Activated naive CD4-positive, alpha-beta T cell treated with anti-CD3 and anti-CD28 coated beads, Interleukin-2, amount 50 U/mL, for 24 hours (primary cell): ENCODE results near the gene MAGI3.

Source experiments
- H3K27ac Mint-ChIP-seq: one replicate; pipeline ENCODE4 v1.8.0; 2021; ENCODE audit warnings: mild to moderate bottlenecking, mixed read lengths
- H3K27me3 Mint-ChIP-seq: one replicate; pipeline ENCODE4 v1.8.0; 2021; ENCODE audit warnings: mixed read lengths
- H3K36me3 Mint-ChIP-seq: one replicate; pipeline ENCODE4 v1.8.0; 2021; ENCODE audit warnings: mixed read lengths
- H3K4me1 Mint-ChIP-seq: one replicate; pipeline ENCODE4 v1.8.0; 2021; ENCODE audit warnings: mixed read lengths
- H3K4me3 Mint-ChIP-seq: one replicate; pipeline ENCODE4 v1.8.0; 2021; ENCODE audit warnings: mild to moderate bottlenecking, mixed read lengths
- H3K9me3 Mint-ChIP-seq: one replicate; pipeline ENCODE4 v1.8.0; 2021; ENCODE audit warnings: mixed read lengths

MAGI3 gene

DNA sequence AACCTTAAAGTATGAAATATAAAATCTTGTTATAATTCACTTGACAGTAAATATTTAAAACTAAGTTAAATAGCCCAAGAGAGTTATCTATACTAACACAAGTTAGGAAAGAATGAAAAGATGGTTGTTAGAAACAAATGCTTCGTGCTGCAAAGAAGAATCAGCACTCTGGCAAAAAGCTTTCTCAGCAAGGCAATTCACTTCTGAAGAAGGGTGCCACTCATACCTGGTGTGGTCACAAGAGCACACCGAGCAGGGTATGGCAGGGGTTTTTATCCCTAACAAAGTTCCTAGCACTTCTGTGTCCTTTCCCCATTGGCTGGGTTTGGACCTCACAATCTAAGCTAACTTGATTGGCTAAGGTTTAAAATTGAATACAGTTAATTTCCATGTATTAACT, 121.0 kb downstream of the MAGI3 start:
- no peak overlapping the region for H3K27ac Mint-ChIP-seq
- H3K36me3 Mint-ChIP-seq = peaks cover 7% of the 10 kb centered on the region
- no peak overlapping the region for H3K4me3 Mint-ChIP-seq
- H3K27me3 Mint-ChIP-seq = no peaks in the 10 kb centered on the region
- H3K4me1 Mint-ChIP-seq = no peaks in the 10 kb centered on the region
- peaks cover 11% of the 10 kb centered on the region for H3K9me3 Mint-ChIP-seq

DNA sequence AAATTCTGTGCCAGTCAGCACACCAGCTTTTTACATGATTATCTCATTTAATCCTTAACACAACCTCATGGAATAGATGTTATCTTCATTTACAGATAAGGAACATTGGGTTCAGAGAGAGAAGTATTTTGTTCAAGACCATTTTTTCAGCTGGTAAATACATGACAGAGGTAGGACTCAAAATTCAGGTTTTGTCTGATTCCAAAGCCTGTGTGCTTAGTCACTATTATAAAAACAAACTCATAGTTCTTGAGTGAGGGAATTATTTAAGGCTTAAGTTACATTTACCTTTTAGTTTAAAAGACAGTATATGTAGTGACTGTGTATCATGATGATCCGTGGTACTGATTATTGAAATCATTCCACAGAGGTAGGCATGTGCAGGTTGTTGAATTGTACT, 125.2 kb downstream of the MAGI3 start:
- Mint-ChIP-seq H3K27ac (no peak overlapping the region), H3K4me3 (no peak overlapping the region), H3K4me1 (peaks cover 6% of the 10 kb centered on the region), H3K36me3 (peaks cover 2% of the 10 kb centered on the region), H3K9me3 (peaks cover 8% of the 10 kb centered on the region), H3K27me3 (no peaks in the 10 kb centered on the region)

DNA sequence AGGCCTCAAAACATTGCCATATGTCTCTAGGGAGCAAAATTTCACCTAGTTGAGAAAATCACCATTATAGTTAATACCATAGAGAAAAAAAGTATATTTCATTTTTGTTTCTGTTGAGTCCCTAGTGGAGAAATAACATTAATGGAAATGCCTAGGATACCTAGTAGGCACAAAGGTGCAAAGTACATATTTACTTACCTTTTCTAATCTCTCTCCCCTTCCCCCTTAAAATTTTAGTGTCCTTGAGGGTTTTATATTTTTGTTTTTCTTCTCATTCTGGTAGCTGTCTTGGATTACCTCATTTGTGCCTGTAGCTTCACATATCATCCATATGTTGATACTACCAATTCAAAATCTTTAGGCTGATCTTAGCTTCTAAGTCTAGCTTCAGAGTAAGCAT, 127.0 kb downstream of the MAGI3 start:
- Mint-ChIP-seq H3K9me3 (peaks cover under 1% of the 10 kb centered on the region), H3K27me3 (no peaks in the 10 kb centered on the region), H3K4me1 (peaks cover 6% of the 10 kb centered on the region), H3K4me3 (no peak overlapping the region), H3K36me3 (no peaks in the 10 kb centered on the region), H3K27ac (no peak overlapping the region)

DNA sequence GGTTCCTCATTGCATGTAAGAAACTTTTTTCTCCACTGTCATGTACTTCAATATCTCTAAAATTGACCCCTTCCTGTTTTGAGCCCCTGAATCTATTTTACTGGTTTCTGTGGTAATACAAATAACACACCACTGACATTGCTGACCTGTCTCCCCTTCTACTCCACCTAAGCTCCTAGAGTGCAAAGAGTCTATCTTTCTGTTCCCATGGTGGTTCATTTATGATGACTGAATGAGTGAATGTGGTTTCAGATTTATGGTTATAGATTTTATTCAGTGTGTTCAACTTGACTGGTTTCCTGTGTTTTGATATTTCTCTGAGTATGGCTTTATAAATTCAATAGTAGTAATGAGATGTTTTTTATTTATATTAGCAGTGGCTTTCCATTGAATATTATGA, 127.7 kb downstream of the MAGI3 start:
- Mint-ChIP-seq H3K36me3 (peaks cover under 1% of the 10 kb centered on the region), H3K9me3 (peaks cover 7% of the 10 kb centered on the region), H3K27ac (no peak overlapping the region), H3K27me3 (no peaks in the 10 kb centered on the region), H3K4me1 (peaks cover 6% of the 10 kb centered on the region), H3K4me3 (no peak overlapping the region)

DNA sequence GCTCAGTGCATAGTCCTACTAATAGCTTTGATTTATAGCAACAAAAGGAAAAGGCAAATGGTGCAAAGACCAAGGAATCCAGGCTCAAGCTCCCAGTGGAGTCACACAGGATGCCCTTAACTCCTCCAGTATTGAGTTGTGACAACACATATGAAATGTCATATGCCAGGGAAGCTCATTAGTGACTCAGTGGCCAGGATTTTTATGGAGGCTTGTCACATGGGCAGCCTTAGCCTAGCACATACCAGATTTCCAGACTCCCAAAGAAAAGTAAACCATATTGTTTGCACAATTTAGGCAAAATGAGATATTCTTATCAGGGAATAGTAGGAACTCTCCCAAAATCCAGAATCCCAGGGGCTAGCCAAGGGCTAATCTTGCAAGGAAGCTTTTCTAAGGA, 129.2 kb downstream of the MAGI3 start:
- Mint-ChIP-seq H3K4me3 (no peak overlapping the region), H3K27ac (no peak overlapping the region), H3K36me3 (peaks cover 6% of the 10 kb centered on the region), H3K9me3 (peaks cover 13% of the 10 kb centered on the region), H3K4me1 (peaks cover 7% of the 10 kb centered on the region), H3K27me3 (no peaks in the 10 kb centered on the region)

DNA sequence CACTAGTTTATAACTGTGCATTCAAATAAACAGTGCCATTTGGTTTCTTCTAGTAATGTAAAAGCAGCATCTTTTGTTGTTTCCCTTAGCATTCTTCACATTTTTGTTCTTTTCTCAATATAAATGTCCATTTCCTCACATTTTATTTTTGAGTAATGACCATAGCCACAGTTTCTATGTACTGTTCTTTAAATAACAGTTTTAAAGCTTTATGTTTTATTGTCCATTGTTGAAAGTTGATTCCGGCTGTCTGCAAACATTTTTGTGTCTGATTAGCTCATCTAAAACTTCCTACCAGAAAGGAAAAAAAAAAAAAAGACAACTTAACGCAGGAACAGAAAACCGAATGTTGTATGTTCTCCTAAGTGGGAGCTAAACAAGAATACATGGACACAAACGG, 139.7 kb downstream of the MAGI3 start:
- Mint-ChIP-seq H3K36me3 (peaks cover 6% of the 10 kb centered on the region), H3K27me3 (no peaks in the 10 kb centered on the region), H3K27ac (no peak overlapping the region), H3K4me3 (no peak overlapping the region), H3K9me3 (peaks cover 5% of the 10 kb centered on the region), H3K4me1 (peaks cover 2% of the 10 kb centered on the region)

DNA sequence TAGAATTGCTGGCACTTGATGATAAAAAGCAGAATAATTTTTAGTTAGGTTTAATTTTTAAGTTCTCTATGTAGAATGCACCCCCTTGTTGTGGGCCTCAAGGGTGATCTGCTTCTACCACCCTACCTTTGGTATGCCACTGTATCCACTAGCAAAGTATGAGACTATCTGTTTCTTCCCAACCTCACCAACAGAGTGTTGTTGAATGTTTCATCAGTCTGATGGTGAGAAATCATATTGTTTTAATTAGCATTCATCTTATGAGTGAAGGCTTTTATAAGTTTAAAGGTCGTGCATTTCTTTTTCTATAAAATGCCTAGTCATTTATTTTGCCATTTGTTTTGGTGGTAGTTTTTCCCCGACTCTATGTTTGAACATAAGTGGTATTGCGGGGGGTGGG, 141.0 kb downstream of the MAGI3 start:
- Mint-ChIP-seq H3K4me3 (no peak overlapping the region), H3K4me1 (no peaks in the 10 kb centered on the region), H3K27me3 (no peaks in the 10 kb centered on the region), H3K27ac (no peak overlapping the region), H3K36me3 (peaks cover 7% of the 10 kb centered on the region), H3K9me3 (peaks cover 5% of the 10 kb centered on the region)

DNA sequence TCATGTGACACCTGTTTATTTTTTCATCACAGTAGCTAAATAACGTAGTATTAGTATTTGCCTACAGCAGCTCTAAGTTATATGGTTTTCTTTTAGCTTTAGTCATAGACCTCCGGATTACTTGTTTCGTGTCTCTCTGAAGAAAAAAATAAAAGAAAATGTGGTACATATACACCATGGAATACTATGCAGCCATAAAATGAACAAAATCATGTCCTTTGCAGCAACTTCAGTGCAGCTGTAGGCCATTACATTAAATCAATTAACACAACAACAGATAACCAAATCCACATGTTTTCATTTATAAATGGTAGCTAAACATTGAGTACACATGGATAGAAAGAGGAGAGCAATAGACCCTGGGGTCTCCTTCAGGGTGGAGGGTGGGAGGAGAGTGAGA, 142.7 kb downstream of the MAGI3 start:
- Mint-ChIP-seq H3K27me3 (no peaks in the 10 kb centered on the region), H3K27ac (no peak overlapping the region), H3K4me1 (no peaks in the 10 kb centered on the region), H3K9me3 (no peaks in the 10 kb centered on the region), H3K36me3 (peaks cover 8% of the 10 kb centered on the region), H3K4me3 (no peak overlapping the region)

DNA sequence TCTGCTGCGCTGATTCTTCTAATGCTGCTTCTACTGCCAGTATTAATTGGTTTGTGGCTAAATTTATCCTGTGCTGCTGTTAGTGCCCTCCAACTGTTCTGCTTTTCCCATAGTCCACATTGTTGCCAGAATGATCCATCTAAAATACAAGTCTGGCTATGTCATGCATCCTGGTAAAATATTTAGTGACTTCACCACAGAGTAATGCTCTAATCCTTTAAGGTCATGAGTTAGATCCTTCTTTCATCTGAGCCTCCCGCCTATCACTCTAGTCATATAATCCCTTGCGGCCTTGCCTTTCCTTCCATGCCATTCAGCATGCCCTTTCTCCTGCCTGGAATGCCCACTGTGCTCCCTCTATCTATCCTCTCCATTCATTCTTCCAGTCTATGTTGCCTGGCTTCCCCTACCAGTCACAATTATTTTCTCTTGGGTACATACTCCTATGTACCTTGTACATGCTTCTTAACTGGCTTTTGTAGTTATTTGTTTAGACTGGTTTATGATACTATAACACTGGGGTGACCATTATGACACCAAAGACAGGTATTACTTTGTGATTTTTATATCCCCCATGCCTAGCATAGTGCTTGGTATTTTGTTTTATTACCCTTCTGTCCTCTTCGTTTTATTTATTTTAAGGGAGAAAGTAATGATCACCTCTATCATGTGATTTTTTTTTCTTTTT, 144.0 kb downstream of the MAGI3 start:
- H3K4me1 Mint-ChIP-seq = no peaks in the 10 kb centered on the region
- H3K27me3 Mint-ChIP-seq = no peaks in the 10 kb centered on the region
- no peak overlapping the region for H3K27ac Mint-ChIP-seq
- H3K4me3 Mint-ChIP-seq = no peak overlapping the region
- H3K9me3 Mint-ChIP-seq = no peaks in the 10 kb centered on the region
- peaks cover 13% of the 10 kb centered on the region for H3K36me3 Mint-ChIP-seq

DNA sequence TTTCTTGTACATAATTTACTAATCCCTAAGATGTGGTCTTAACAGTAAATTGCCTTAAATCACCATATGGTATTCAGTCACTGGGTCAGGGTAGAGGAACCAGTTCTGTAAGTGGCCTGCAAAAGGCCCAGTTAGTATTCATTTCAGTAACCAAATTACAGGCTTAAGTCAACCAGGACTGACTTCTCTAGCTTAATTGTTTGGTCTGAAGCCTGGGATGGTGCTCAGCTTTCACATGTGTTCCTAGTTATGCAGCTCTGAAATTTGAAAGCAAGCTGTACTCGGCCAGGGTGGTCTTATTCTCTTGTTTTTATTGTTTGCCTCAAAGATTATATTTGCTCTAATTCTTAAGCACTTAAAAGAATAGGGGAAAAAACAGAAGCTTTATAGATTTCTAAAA, 144.6 kb downstream of the MAGI3 start:
- no peak overlapping the region for H3K27ac Mint-ChIP-seq
- no peaks in the 10 kb centered on the region for H3K4me1 Mint-ChIP-seq
- H3K27me3 Mint-ChIP-seq = no peaks in the 10 kb centered on the region
- H3K36me3 Mint-ChIP-seq = peaks cover 13% of the 10 kb centered on the region
- H3K9me3 Mint-ChIP-seq = no peaks in the 10 kb centered on the region
- no peak overlapping the region for H3K4me3 Mint-ChIP-seq

DNA sequence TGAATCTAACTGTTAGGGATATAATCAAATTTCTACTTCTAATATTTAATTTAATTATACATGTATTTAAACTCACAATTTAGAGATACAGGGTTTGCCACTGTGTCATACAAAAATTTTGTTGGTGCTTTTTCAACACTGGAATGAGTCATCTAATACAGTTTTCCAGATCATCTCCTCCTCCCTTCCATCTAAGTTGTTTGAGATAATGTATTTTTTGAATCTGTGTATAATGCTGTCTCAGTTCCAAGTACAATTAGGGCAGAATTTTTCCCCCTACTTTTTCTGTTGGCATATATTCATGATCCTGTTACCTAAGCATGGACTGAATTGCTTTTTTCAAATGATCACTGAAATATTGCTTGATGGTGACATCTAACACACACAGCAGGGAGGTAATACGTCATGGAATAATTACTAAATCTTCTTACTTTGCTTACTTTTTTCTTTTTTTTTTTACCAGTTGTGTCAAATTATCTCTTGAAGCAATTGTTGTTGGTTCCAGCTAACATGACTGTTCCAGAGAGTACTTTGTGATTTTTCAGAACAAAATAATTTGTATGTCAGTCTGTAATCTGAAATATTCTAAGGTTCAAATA, 146.0 kb downstream of the MAGI3 start:
- Mint-ChIP-seq H3K27ac (no peak overlapping the region), H3K36me3 (peaks cover 13% of the 10 kb centered on the region), H3K4me1 (no peaks in the 10 kb centered on the region), H3K9me3 (no peaks in the 10 kb centered on the region), H3K27me3 (no peaks in the 10 kb centered on the region), H3K4me3 (no peak overlapping the region)

DNA sequence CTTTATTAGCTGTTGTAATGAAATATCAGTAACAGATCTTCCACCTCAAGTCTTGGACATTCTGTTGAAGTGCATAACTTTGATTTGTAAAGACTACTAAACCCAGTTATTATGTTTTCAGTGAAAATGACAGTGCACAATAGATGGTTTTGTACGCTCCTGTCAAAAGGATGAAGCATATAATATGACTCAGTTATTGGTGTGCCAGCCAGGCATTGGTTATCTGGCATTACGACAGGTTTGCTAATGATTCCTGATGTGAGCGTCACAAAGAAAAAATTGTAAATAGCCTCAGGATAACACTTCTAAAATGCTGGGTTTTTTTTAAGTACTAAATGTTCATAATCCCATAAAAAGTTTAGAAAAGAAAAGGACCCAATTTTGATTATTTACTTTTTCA, 147.9 kb downstream of the MAGI3 start:
- Mint-ChIP-seq H3K27ac (no peak overlapping the region), H3K4me3 (no peak overlapping the region), H3K4me1 (no peaks in the 10 kb centered on the region), H3K27me3 (no peaks in the 10 kb centered on the region), H3K9me3 (no peaks in the 10 kb centered on the region), H3K36me3 (peaks cover 13% of the 10 kb centered on the region)

DNA sequence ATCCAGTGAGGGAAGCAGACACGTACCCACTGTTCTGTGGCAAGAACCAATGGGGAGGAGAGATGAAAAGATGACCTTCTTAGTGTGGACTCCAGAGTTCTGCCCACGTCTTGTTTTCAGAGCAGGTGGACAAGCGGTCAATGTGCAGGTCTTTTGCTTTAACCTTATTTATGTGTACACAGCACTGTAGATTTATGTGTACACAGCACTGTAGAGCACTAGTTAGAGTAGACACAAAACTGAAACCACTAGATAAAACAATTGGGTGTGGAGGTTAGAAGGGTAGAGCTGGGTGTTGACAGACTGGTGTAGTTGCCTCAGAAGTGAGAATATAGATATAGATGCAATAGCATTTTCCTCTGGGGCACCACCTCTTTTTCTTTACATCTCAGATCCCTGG, 150.0 kb downstream of the MAGI3 start:
- no peaks in the 10 kb centered on the region for H3K27me3 Mint-ChIP-seq
- H3K27ac Mint-ChIP-seq = no peak overlapping the region
- peaks cover 7% of the 10 kb centered on the region for H3K36me3 Mint-ChIP-seq
- no peak overlapping the region for H3K4me3 Mint-ChIP-seq
- H3K9me3 Mint-ChIP-seq = no peaks in the 10 kb centered on the region
- no peaks in the 10 kb centered on the region for H3K4me1 Mint-ChIP-seq

DNA sequence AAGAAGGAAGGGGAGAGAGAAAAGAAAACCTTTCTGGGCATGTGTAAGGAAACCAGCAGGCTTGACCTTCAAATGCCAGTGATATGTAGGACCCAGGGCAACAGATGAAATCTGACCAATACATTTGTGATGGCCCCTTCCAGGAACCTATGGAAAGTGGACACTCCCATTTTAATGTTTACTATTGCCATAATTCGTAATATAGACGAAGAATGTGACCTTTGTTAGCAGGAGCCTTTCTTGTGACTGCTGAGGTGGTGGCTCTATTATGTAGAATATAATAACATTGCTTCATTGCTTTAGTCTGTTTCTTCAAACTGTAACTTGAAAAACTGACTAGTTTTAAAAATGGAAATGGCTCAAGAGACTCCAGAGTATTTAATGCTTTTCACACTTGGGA, 150.8 kb downstream of the MAGI3 start:
- Mint-ChIP-seq H3K4me3 (no peak overlapping the region), H3K27me3 (no peaks in the 10 kb centered on the region), H3K27ac (no peak overlapping the region), H3K4me1 (no peaks in the 10 kb centered on the region), H3K36me3 (peaks cover 7% of the 10 kb centered on the region), H3K9me3 (no peaks in the 10 kb centered on the region)

DNA sequence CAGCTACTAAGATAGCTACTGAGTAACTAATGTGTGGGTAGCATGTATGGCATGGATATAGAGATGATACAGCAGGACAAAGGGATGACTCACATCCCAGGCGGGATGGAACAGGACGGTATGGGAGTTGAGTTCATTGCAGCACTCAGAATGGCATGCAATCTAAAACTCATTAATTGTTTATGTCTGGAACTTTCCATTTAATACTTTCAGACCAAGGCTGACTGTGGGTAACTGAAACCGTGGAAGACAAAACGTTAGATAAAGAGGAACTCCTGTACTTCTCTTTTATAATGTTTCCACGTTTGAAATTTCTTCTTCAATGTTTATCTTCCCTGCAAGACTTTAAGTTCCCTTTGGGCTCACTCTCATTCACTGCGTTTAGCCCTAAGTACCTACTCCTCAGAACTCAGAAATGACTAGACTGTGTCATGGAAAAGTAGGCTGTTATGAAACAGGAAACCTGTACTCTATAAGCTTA, 151.9 kb downstream of the MAGI3 start:
- no peak overlapping the region for H3K4me3 Mint-ChIP-seq
- H3K27me3 Mint-ChIP-seq = no peaks in the 10 kb centered on the region
- H3K36me3 Mint-ChIP-seq = peaks cover 5% of the 10 kb centered on the region
- no peaks in the 10 kb centered on the region for H3K9me3 Mint-ChIP-seq
- H3K4me1 Mint-ChIP-seq = no peaks in the 10 kb centered on the region
- no peak overlapping the region for H3K27ac Mint-ChIP-seq

DNA sequence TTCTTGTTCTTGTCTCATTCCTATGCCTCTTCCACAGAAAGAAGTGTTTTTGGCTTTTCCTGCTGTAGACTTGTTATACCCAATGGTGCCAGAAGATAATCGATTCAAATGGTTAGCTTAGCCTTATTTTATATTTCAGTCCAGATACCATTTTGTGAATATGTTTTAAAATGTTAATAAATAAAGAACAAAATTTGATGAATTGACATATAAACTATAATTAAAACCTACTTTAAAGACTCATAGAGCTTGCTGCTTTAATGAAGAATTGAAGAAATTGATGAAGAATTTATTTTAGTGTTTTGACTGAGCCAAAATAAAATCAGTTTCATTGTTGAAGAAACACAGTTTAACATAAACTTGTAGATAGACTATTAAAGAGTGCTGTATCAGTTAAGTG, 152.8 kb downstream of the MAGI3 start:
- Mint-ChIP-seq H3K4me3 (no peak overlapping the region), H3K27ac (no peak overlapping the region), H3K9me3 (no peaks in the 10 kb centered on the region), H3K4me1 (no peaks in the 10 kb centered on the region), H3K27me3 (no peaks in the 10 kb centered on the region), H3K36me3 (peaks cover 5% of the 10 kb centered on the region)

DNA sequence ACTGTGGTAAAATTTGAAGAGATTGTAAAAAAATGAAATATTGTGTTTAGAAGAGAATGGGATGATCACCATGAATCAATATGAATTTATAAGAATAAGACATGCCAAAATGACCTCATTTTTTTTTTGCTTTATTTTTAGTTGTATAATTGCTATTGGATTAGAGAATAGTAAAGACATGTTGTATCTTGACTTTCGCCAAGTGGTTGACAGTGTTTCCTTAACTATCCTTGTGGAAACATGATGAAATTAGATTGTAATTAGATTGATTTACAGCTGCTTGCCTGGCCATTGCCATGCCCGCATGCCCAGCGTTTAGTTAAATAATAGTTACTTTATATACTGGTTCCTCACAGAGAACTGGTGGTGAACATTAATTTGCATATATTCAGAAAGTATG, 154.9 kb downstream of the MAGI3 start:
- no peaks in the 10 kb centered on the region for H3K27me3 Mint-ChIP-seq
- no peak overlapping the region for H3K4me3 Mint-ChIP-seq
- H3K36me3 Mint-ChIP-seq = peaks cover 7% of the 10 kb centered on the region
- H3K27ac Mint-ChIP-seq = no peak overlapping the region
- H3K4me1 Mint-ChIP-seq = no peaks in the 10 kb centered on the region
- no peaks in the 10 kb centered on the region for H3K9me3 Mint-ChIP-seq
